Measurements from ENCODE around the gene SNAI1.
A peak's percentile ranks its signal among the peaks of the same experiment; 100 is the strongest.
"Not testable (repeated sequence)": the region's sequence is repeated elsewhere in the genome, so short reads cannot be mapped to it uniquely, and the experiment has no call there.

Gene SNAI1

GRCh38 chr20:49982346-49983122 is at the start of gene SNAI1:
SNAI1 (plus strand) TSS chr20:49982980; CDS start chr20:49983060, 80 bp downstream.
- DNase-seq (ENCODE audit: low spot score), result peak; percentile 86

GRCh38 chr20:49935746-49936152 is 47.0 kb upstream of the SNAI1 start:
- no peak for DNase-seq (ENCODE audit: low spot score)

- DNase-seq (ENCODE audit: low spot score), result peak; percentile 95
These were observed 46.4 kb upstream of the SNAI1 start, which contains the start of gene RNF114 for GRCh38 chr20:49936153-49937026. RNF114 (plus strand) TSS chr20:49936397; CDS start chr20:49936413, 16 bp downstream.

- DNase-seq (ENCODE audit: low spot score), result no peak
These were observed 45.5 kb upstream of the SNAI1 start for GRCh38 chr20:49937027-49937929.

GRCh38 chr20:49938173-49939163 is 44.3 kb upstream of the SNAI1 start:
- no peak for DNase-seq (ENCODE audit: low spot score)

- no peak for DNase-seq (ENCODE audit: low spot score)
These were observed 41.3 kb upstream of the SNAI1 start for GRCh38 chr20:49941456-49941855.

- DNase-seq (ENCODE audit: low spot score), result no peak
These were observed 40.5 kb upstream of the SNAI1 start for GRCh38 chr20:49942303-49942702.

- DNase-seq (ENCODE audit: low spot score), result no peak
These were observed 39.8 kb upstream of the SNAI1 start for GRCh38 chr20:49942942-49943341.

- DNase-seq (ENCODE audit: low spot score), result no peak
These were observed 37.5 kb upstream of the SNAI1 start for GRCh38 chr20:49945306-49945700.

GRCh38 chr20:49945701-49946477 is 36.9 kb upstream of the SNAI1 start:
- no peak for DNase-seq (ENCODE audit: low spot score)

- DNase-seq (ENCODE audit: low spot score), result no peak
These were observed 34.6 kb upstream of the SNAI1 start for GRCh38 chr20:49948178-49948577.

GRCh38 chr20:49948809-49949507 is 33.8 kb upstream of the SNAI1 start:
- DNase-seq (ENCODE audit: low spot score), result no peak

GRCh38 chr20:49951151-49951550 is 31.6 kb upstream of the SNAI1 start:
- DNase-seq (ENCODE audit: low spot score), result no peak

GRCh38 chr20:49955167-49955566 is 27.6 kb upstream of the SNAI1 start:
- DNase-seq (ENCODE audit: low spot score), result no peak

- not testable (repeated sequence) for DNase-seq (ENCODE audit: low spot score)
These were observed 26.9 kb upstream of the SNAI1 start for GRCh38 chr20:49955830-49956396.

- no peak for DNase-seq (ENCODE audit: low spot score)
These were observed 26.1 kb upstream of the SNAI1 start for GRCh38 chr20:49956689-49957088.

GRCh38 chr20:49957089-49957938 is 25.5 kb upstream of the SNAI1 start:
- DNase-seq (ENCODE audit: low spot score), result not testable (repeated sequence)

GRCh38 chr20:49961413-49961812 is 21.4 kb upstream of the SNAI1 start:
- no peak for DNase-seq (ENCODE audit: low spot score)

All from hematopoietic multipotent progenitor cell treated with erythropoietin and hydrocortisone succinate and interleukin-3 and kit ligand, for 15 days (in vitro differentiated cells).